HG03108 (cell line): ENCODE measurements around the gene WDR82.

Experiments
- ATAC-seq: cut with Tn5 transposase; IDR thresholded peaks from one replicate; pipeline ENCODE4 v1.9.1; 2021; ENCODE audit warnings: moderate library complexity; ENCODE audit not compliant: unreplicated experiment

Gene WDR82

DNA sequence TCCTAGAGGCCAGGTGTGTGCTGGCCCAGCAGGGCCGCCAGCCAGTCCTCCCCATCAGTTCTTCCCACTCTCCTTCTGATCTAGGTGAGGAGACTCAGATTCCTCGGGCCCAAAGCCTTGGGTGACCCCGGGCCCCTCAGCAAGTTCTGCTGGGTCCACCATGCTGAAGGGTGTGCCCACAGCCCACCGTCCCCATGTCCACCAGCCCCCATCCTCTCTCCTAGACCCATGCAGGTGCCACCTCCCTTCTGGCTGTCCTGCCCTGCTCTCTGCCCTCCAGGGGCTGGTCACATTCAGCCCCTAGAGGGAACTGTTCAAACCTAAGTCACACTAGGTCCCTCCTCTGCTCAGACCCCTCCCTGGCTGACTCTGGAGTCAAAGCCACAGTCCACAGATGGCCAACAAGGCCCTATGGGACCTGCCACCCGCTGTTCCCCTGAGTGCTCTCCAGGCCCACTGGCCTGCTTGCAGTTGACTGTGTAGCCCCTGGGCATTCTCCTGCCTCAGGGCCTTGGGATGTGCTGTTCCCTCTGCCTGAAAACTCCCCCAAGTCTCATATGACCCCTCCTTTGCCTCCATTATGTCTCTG is 52.1 kb downstream of the WDR82 start:
- ATAC-seq, result no peak

- peak; percentile 84 for ATAC-seq
These were observed 52.8 kb downstream of the WDR82 start, which contains the start of gene TLR9 for GRCh38 chr3:52225452-52226228. Gene TLR9 (minus strand): TSS chr3:52225645. CDS start chr3:52225529, 116 bp downstream.

- ATAC-seq, result no peak
These were observed 54.7 kb downstream of the WDR82 start for GRCh38 chr3:52223449-52224408.

DNA sequence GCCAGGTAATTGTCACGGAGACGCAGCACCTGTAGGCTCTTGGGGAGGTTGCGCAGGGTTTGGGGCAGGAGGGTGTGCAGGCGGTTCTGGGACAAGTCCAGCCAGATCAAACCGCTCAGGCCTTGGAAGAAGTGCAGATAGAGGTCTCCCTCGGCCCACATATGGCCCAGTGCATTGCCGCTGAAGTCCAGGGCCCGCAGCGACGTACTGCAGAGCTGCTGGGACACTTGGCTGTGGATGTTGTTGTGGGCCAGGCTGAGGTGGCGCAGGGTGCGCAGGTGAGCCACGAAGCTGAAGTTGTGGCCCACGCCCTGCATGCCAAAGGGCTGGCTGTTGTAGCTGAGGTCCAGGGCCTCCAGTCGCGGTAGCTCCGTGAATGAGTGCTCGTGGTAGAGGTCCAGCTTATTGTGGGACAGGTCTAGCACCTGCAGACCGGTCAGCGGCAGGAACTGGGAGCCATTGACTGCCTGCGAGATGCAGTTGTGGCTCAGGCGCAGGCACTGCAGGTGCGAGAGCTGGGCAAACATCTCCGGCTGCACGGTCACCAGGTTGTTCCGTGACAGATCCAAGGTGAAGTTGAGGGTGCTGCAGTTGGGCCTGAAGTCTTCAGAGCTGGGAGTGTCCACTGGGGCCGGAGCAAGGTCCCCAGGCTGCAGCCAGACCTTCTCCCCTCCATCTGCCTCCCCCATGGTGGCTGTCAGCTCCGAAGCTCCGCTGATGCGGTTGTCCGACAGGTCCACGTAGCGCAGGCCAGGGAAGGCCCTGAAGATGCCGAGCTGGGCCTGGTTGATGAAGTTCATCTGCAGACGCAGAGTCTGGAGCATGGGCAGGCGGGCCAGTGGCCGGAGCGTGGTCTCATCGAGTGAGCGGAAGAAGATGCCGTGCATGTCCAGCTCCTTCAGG is 55.9 kb downstream of the WDR82 start:
- no peak for ATAC-seq

GRCh38 chr3:52221563-52222318 is 56.7 kb downstream of the WDR82 start:
- no peak for ATAC-seq

GRCh38 chr3:52221141-52221562 is 57.3 kb downstream of the WDR82 start:
- ATAC-seq, result no peak

DNA sequence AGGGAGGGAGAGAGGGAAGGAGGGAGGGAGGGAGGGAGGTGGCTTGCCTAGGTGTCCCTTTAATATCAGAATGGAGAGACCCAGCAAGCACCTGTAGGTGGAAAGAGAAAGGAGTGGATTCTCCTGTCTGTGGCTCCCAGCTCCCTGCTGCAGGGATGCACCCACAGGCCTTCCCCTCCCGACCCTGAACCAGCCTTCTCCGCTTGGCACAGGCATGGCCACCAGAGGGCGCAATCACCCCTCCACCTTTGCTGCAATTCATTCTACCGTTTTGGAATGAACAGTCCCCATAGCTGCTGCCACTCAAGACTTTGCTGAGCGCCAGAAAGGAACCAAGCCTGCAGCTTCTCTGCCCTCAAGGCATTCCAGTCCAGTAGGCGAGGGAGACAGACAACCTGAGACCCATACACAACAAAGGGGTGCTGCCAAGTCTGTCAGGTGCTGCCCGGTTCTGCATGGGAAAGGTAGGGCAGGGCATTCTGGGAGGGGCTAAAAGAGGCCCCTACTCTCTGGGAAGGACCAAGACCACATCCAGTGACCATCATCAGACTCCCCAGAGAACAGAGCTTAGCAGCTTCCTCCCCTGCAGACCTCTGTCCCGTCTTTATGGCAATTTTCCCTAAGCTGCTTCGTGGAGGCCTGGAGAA is 57.9 kb downstream of the WDR82 start:
- no peak for ATAC-seq

DNA sequence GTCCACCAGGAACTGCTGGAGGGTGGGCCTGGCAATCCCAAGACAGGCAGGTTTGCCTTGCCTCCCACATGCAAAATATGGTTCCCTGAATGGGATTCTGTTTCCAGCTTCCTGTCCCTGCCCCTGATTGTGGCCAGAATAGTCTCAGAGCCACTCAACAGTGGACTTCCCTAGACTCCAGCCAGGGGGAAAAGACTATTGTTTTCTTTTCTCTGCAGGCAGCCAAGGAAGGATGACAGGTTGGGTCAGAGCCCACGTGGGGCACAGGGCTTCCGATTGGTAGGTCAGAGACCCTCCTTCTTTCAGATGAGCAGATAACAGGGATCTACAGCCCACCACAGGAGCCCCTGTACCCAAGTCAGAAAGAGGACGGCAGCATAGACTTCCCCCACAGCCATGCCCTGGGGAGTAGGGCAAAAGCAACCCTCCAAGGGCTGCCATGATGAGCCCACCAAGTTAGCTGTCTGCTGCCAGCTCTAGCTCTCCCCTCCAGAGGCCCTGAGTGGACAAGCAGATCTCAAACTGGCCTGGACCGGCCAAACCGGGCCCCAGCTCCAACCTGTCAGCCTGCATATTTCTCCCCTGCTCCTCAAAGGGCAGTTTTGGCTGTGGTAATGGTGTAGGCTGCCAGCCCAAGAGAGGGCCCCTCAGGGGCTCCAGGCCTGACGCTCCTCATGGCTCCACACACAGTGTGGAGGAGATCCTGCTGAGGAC is 59.4 kb downstream of the WDR82 start:
- ATAC-seq, result no peak

GRCh38 chr3:52218454-52218853 is 60.0 kb downstream of the WDR82 start:
- ATAC-seq, result no peak

DNA sequence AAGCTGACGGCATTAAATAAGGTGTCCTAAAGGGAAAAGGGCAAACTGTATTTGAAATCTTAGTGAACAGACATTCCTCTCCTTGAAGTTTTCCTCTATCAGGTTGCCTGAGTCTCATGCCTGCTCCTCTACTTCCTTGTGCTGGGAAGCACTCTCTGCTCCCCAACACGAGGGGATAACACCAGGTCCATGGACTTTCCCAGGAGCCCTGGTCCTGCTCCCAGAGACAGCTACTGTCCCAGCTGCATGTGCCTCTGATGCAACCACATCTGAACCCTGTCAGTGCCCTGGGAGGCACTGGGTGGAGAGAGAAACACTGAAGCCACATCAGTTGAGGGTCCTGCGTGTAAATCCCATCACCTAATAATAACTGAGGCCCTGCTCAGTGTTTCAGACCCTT is 60.4 kb downstream of the WDR82 start:
- no peak for ATAC-seq

DNA sequence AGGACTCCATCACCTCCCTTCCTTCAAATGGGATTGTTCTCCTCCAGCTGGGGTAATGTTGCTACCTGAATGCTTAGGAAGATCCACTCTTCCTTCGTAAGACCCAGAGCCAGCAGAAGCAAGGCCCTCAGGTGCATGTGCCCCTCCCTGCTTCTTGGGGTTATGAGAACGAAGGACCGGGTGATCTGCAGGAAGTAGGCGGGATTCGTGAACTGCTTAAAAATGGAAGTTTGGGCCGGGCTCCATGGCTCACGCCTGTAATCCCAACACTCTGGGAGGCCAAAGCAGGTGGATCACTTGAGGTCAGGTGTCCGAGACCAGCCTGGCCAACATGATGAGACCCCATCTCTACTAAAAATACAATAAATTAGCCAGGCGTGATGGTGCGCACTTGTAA is 61.0 kb downstream of the WDR82 start:
- no peak for ATAC-seq

DNA sequence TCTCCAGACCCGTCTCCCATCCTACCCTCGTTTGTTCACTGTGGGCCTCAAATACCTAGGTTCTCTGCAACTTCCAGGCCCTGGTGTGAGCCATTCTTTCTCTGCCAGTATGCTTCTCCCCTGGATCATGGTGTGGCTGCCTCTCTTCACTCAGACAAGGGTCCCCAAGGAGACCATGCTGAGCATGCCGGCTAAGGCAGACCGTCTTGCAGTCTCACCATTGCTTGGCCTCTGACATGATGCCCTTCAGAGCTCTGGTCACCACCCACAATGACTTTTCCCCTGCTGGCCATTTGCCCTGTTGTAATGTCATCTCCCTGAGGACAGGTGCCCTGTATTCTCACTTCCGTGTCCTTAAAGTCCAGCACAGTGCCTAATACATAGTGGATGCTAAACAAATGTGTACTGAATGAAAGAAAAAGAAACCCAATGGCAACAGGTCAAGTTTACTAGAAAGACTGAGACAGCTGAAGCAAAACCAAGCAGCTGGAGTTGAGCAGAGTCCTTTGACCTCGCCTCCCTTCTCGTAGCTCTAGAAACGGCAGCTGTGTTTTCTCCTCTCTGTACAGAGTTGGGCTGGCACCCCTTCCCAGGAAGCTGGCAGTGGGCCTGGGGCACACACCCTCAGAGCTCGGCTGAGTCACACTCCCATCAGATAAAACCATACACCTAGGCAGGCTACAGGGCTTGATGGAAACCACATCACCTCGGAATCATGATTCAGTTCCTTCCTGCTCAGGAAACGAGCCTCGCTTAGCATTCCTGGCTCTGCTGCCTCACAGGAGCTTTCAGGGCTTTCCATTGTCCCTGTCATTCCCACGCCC is 61.7 kb downstream of the WDR82 start:
- ATAC-seq, result no peak

DNA sequence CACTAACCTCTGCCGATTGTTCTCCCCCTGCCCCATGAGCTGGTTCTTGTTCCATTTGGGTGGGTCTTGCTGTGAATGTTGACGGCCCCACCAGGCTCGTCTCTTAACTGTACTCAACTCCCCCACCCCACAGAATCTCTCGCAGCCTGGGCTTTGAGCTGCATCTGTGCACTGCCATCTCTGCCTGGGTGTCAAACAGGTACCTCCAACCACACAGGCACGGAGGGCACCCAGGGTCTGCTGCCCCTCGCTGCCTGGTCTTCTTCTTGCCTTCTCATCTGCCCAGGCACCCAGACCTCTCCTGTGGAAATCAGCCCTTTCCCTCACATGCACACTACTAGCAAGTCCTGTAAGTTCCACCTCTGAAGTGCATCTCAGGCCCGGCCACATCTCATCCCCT is 63.1 kb downstream of the WDR82 start:
- ATAC-seq, result no peak

GRCh38 chr3:52213901-52214300 is 64.5 kb downstream of the WDR82 start:
- no peak for ATAC-seq

- no peak for ATAC-seq
These were observed 65.4 kb downstream of the WDR82 start for GRCh38 chr3:52213005-52213404.

DNA sequence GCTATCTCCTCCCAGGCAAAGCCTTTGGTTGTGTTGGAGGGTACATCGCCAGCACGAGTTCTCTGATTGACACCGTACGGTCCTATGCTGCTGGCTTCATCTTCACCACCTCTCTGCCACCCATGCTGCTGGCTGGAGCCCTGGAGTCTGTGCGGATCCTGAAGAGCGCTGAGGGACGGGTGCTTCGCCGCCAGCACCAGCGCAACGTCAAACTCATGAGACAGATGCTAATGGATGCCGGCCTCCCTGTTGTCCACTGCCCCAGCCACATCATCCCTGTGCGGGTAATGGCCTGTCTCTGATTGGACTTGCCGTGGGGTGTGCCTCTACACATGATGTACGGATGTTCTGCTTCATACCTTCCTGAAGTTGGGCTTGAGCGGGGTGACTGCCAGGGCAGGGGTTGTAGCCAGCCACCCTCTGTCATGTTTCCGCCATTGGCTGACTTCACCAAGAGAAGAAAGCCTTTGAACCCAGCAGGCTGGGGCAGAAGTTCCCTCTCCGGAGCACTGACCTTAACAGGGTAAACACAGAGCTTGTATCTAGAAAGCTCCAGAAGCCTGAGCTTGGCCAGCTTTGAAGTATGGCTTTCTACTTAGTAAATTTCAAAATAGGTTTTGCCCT is 67.1 kb downstream of the WDR82 start:
- no peak for ATAC-seq

- no peak for ATAC-seq
These were observed 67.9 kb downstream of the WDR82 start for GRCh38 chr3:52210550-52211046.
